Endothelial cell of umbilical vein (primary cell): ENCODE data around the gene SLC23A2. TPM values are rescaled to one million over a fixed set of nuclear protein-coding genes. Genes with fewer than 3 reads are reported as not detected.

Experiments
- BruUV-seq: library from RNA; stranded (reverse); fragments of 400-500 nt; replicated peaks from 2 replicates; lab custom pipeline; 2021; lab: Mats Ljungman, UMichigan
- CTCF ChIA-PET: fragments of 300-600, 350-600 bp; sonication (Branson Sonifier 250); formaldehyde crosslinking; loops from one replicate; lab custom pipeline; 2021; ENCODE audit warnings: antibody characterized with exemption, inconsistent platforms; lab: Charles Lee
- POLR2A ChIA-PET: fragments of 300-600, 350-600 bp; sonication (Branson Sonifier 250); formaldehyde crosslinking; loops from one replicate; lab custom pipeline; 2021; ENCODE audit warnings: antibody characterized with exemption, inconsistent platforms; lab: Charles Lee
- DNase-seq: peaks from one replicate; pipeline ENCODE4 v3.0.0-alpha.2; 2011; ENCODE audit warnings: low read depth, low spot score
- FAIRE-seq: peaks from 2 replicates; lab custom pipeline; 2011; peaks lifted over from hg19 to GRCh38; lab: Jason Lieb, UNC
- H2AFZ ChIP-seq: 2 replicates; pipeline ENCODE4 v1.6.0; 2012; ENCODE audit warnings: low read depth, low read length, control low read depth, inconsistent platforms
- H3K27ac ChIP-seq: 2 replicates; pipeline ENCODE4 v1.5.1; 2011; ENCODE audit warnings: low read depth, mild to moderate bottlenecking, control low read depth, low read length, moderate library complexity; ENCODE audit not compliant: insufficient read depth
- H3K27me3 ChIP-seq, 2 experiments: 2 replicates each; pipeline versions ENCODE4 v1.6.0 to v1.6.1; 2011; ENCODE audit warnings: low read length in 2 of 2, mixed read lengths in 1 of 2; ENCODE audit not compliant: control insufficient read depth in 2 of 2, insufficient read depth in 2 of 2
- H3K36me3 ChIP-seq, 2 experiments: 2 replicates in 1 of 2; 3 replicates in 1 of 2; pipeline ENCODE4 v1.5.1; 2011; ENCODE audit warnings: low read length in 2 of 2, mild to moderate bottlenecking in 1 of 2, moderate library complexity in 1 of 2; ENCODE audit not compliant: control insufficient read depth in 2 of 2, insufficient read depth in 2 of 2; ENCODE audit errors: extremely low read depth in 1 of 2
- H3K4me1 ChIP-seq: 3 replicates; pipeline ENCODE4 v1.5.1; 2011; ENCODE audit warnings: mild to moderate bottlenecking, low read length; ENCODE audit not compliant: control insufficient read depth, insufficient read depth; ENCODE audit errors: extremely low read depth
- H3K4me2 ChIP-seq: 2 replicates; pipeline ENCODE4 v1.6.1; 2011; ENCODE audit warnings: low read length, control low read depth, mixed read lengths; ENCODE audit not compliant: insufficient read depth
- H3K4me3 ChIP-seq, 3 experiments: fragments of 200-600 bp in 1 of 3; sonication (generic), shearing (Covaris generic) in 1 of 3; replicated peaks in 1 of 3; 2 replicates each; pipeline ENCODE4 v1.5.1; 2011 to 2016; ENCODE audit warnings: control low read depth in 3 of 3, low read length in 3 of 3, mild to moderate bottlenecking in 2 of 3, inconsistent platforms in 1 of 3, low read depth in 1 of 3, moderate library complexity in 1 of 3; ENCODE audit not compliant: insufficient read depth in 1 of 3
- H3K79me2 ChIP-seq: 2 replicates; pipeline ENCODE4 v1.6.0; 2012; ENCODE audit warnings: low read length, inconsistent platforms; ENCODE audit not compliant: control insufficient read depth, insufficient read depth
- H3K9ac ChIP-seq: replicated peaks from 2 replicates; pipeline ENCODE3; 2011; ENCODE audit warnings: low read length, control low read depth; ENCODE audit not compliant: insufficient read depth; ENCODE audit errors: extremely low read depth
- H3K9me1 ChIP-seq: replicated peaks from 3 replicates; pipeline ENCODE4 v1.6.0; 2011; ENCODE audit warnings: mild to moderate bottlenecking, low read length; ENCODE audit not compliant: control insufficient read depth, insufficient read depth; ENCODE audit errors: extremely low read depth
- H3K9me3 ChIP-seq: replicated peaks from 2 replicates; pipeline ENCODE4 v1.5.1; 2012; ENCODE audit warnings: low read length, inconsistent platforms; ENCODE audit not compliant: control insufficient read depth, insufficient read depth
- H4K20me1 ChIP-seq: replicated peaks from 2 replicates; pipeline ENCODE3; 2011; ENCODE audit warnings: mild to moderate bottlenecking, low read length; ENCODE audit not compliant: control insufficient read depth, insufficient read depth; ENCODE audit errors: extremely low read depth
- EZH2 ChIP-seq: IDR thresholded peaks from 2 replicates; pipeline ENCODE4 v1.6.1; 2012; ENCODE audit warnings: borderline replicate concordance, low read depth, mild to moderate bottlenecking, moderate library complexity, low read length, inconsistent platforms; ENCODE audit not compliant: severe bottlenecking
- FOS ChIP-seq: IDR thresholded peaks from 2 replicates; pipeline ENCODE4 v1.6.1; 2011; ENCODE audit warnings: mild to moderate bottlenecking, low read length, moderate library complexity, borderline replicate concordance; ENCODE audit not compliant: insufficient read depth
- MAX ChIP-seq: IDR thresholded peaks from 2 replicates; pipeline ENCODE4 v1.6.1; 2011; ENCODE audit not compliant: insufficient read depth, insufficient read length
- MYC ChIP-seq: IDR thresholded peaks from one replicate; pipeline ENCODE4 v1.6.1; 2011; ENCODE audit warnings: mild to moderate bottlenecking, low read depth, low read length
- POLR2A ChIP-seq: IDR thresholded peaks from 2 replicates; pipeline ENCODE4 v1.6.1; 2012; ENCODE audit warnings: low read depth, mild to moderate bottlenecking, control low read depth, low read length
- POLR2AphosphoS5 ChIP-seq: IDR thresholded peaks from 2 replicates; pipeline ENCODE4 v1.6.1; 2012; ENCODE audit warnings: low read depth, mild to moderate bottlenecking, control low read depth, low read length, moderate library complexity; ENCODE audit not compliant: insufficient read depth
- dilution Hi-C: fragments of 300-500 bp; cut with MboI; formaldehyde crosslinking; loops from one replicate; pipeline ENCODE4 v1.15.0; 2019; ENCODE audit warnings: low sequenced_read_pairs; ENCODE audit not compliant: extremely low pct_ligation_motif_present
- intact Hi-C: fragments of 100-400 bp; cut with micrococcal nuclease; formaldehyde crosslinking; loops from one replicate; pipeline ENCODE4 v1.10.0; 2022
- polyA plus RNA-seq, 4 experiments: library from polyadenylated mRNA; depleted of rRNA in 3 of 4; stranded (reverse) in 3 of 4; unstranded in 1 of 4; fragments of >200 nt; gene quantifications; 2 replicates each; pipeline versions ENCODE4 v1.2.1 to v1.2.3, GENCODE V29; 2011 to 2012; ENCODE audit warnings: missing spikeins in 1 of 4
- total RNA-seq: library from RNA; stranded (reverse); gene quantifications from 2 replicates; pipeline ENCODE4 v1.2.3, GENCODE V29; 2021
- TF ChIP-seq, protein P1 (sequence below), 2 donors: IDR thresholded peaks; 1 replicate in 1 of 2; 2 replicates in 1 of 2; pipeline ENCODE4 v1.5.1; 2011; ENCODE audit warnings: low read length in 2 of 2, mild to moderate bottlenecking in 2 of 2, moderate library complexity in 2 of 2, control low read depth in 1 of 2, inconsistent platforms in 1 of 2, low read depth in 1 of 2; ENCODE audit not compliant: insufficient read depth in 1 of 2; ENCODE audit errors: extremely low read depth in 1 of 2

Gene SLC23A2
- total and polyA plus RNA-seq, 2 donors (not counting 3 experiments of a cell fraction or from before 2014, with no cell fraction given), result 24.4 to 24.5 TPM

DNA sequence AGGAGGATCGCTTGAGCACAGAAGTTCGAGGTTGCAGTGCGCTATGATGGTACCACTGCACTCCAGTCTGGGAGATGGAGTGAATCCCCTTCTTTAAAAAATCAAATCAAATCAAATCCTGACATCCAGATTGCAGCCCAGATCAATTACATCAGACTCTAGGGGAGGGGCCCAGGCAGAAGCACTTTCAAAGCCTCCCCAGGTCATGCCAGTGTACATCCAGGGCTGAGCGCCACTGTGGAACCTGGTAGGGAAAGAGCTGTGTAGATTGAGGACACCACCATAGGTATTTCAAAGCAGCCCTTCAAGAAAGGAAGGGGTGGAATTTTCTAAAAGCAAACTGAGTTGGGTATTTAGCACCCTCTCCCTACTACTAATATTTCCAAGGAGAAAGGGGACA is 190.1 kb downstream of the SLC23A2 start:
- dilution Hi-C loops (no loop called here), intact Hi-C loops (no loop called here)
- Histone ChIP-seq H3K4me2 (no peak overlapping the region), H3K36me3 (no peaks in the 10 kb centered on the region), H3K79me2 (no peaks in the 10 kb centered on the region), H2AFZ (no peak overlapping the region), H3K27ac (no peak overlapping the region), H3K9me1 (no peaks in the 10 kb centered on the region), H3K9ac (no peak overlapping the region), H3K27me3 (no peaks in the 10 kb centered on the region), H3K4me1 (peaks cover 28% of the 10 kb centered on the region), H3K9me3 (no peaks in the 10 kb centered on the region), H3K4me3 (no peak overlapping the region), H4K20me1 (no peaks in the 10 kb centered on the region)
- TF ChIP-seq MYC, result no peak
- TF ChIP-seq FOS, result no peak
- no peak for TF ChIP-seq POLR2A
- CTCF ChIA-PET, result no interaction called here
- no TSS peak for BruUV-seq
- no peak for DNase-seq
- POLR2A ChIA-PET, result no interaction called here
- FAIRE-seq, result no peak

GRCh38 chr20:4810426-4811019 is 190.8 kb downstream of the SLC23A2 start:
- TF ChIP-seq MAX (no peak), POLR2AphosphoS5 (no peak), POLR2A (no peak), EZH2 (no peak), MYC (no peak)
- TF ChIP-seq, protein P1, sequence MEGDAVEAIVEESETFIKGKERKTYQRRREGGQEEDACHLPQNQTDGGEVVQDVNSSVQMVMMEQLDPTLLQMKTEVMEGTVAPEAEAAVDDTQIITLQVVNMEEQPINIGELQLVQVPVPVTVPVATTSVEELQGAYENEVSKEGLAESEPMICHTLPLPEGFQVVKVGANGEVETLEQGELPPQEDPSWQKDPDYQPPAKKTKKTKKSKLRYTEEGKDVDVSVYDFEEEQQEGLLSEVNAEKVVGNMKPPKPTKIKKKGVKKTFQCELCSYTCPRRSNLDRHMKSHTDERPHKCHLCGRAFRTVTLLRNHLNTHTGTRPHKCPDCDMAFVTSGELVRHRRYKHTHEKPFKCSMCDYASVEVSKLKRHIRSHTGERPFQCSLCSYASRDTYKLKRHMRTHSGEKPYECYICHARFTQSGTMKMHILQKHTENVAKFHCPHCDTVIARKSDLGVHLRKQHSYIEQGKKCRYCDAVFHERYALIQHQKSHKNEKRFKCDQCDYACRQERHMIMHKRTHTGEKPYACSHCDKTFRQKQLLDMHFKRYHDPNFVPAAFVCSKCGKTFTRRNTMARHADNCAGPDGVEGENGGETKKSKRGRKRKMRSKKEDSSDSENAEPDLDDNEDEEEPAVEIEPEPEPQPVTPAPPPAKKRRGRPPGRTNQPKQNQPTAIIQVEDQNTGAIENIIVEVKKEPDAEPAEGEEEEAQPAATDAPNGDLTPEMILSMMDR (IDR thresholded peaks at IDR 0.05; ENCODE audit: extremely low read depth in 1 of 2, insufficient read depth in 1 of 2, low read depth in 1 of 2, low read length in 2 of 2), result no peak
- intact Hi-C loops (no loop called here), dilution Hi-C loops (no loop called here)
- ChIA-PET CTCF (no interaction called here), POLR2A (no interaction called here)
- no peak overlapping the region for H2AFZ ChIP-seq
- H3K36me3 ChIP-seq, result peaks cover 0 to 2% of the 10 kb centered on the region in 2 experiments
- DNase-seq, result no peak
- no peak overlapping the region for H3K4me3 ChIP-seq
- no peaks in the 10 kb centered on the region for H3K27me3 ChIP-seq
- FAIRE-seq, result no peak
- H3K4me2 ChIP-seq, result no peak overlapping the region
- no peaks in the 10 kb centered on the region for H3K79me2 ChIP-seq
- H3K4me1 ChIP-seq, result peaks cover 28% of the 10 kb centered on the region
- H3K9ac ChIP-seq, result no peak overlapping the region
- H3K27ac ChIP-seq, result no peak overlapping the region
- no peaks in the 10 kb centered on the region for H4K20me1 ChIP-seq
- no peaks in the 10 kb centered on the region for H3K9me1 ChIP-seq
- no TSS peak for BruUV-seq
- H3K9me3 ChIP-seq, result no peaks in the 10 kb centered on the region
